ENCODE measurements around the gene REC8.

REC8 gene

GRCh38 chr14:24156840-24157239, 15.0 kb upstream of the REC8 start:
- no peaks in the 10 kb centered on the region for H3K27me3 ChIP-seq (ENCODE audit: insufficient read depth, low read length, poor library complexity)
- no peak overlapping the region for H2AFZ ChIP-seq (ENCODE audit: low read depth, low read length)
- H4K20me1 ChIP-seq (ENCODE audit: insufficient read depth, low read length): no peaks in the 10 kb centered on the region
- H3K4me1 ChIP-seq (ENCODE audit: insufficient read depth, low read length): peaks cover 15% of the 10 kb centered on the region
- no peak overlapping the region for H3K9ac ChIP-seq (ENCODE audit: low read depth, low read length)
- H3K27ac ChIP-seq (ENCODE audit: low read length): no peak overlapping the region
- DNase-seq: no peak
- no peak overlapping the region for H3K4me3 ChIP-seq (ENCODE audit: low read depth in 1 of 2, low read length in 2 of 2)
- TF ChIP-seq EZH2 (IDR thresholded peaks at IDR 0.05; ENCODE audit: borderline replicate concordance, low read depth, low read length, severe bottlenecking): no peak
- TF ChIP-seq, protein P1, sequence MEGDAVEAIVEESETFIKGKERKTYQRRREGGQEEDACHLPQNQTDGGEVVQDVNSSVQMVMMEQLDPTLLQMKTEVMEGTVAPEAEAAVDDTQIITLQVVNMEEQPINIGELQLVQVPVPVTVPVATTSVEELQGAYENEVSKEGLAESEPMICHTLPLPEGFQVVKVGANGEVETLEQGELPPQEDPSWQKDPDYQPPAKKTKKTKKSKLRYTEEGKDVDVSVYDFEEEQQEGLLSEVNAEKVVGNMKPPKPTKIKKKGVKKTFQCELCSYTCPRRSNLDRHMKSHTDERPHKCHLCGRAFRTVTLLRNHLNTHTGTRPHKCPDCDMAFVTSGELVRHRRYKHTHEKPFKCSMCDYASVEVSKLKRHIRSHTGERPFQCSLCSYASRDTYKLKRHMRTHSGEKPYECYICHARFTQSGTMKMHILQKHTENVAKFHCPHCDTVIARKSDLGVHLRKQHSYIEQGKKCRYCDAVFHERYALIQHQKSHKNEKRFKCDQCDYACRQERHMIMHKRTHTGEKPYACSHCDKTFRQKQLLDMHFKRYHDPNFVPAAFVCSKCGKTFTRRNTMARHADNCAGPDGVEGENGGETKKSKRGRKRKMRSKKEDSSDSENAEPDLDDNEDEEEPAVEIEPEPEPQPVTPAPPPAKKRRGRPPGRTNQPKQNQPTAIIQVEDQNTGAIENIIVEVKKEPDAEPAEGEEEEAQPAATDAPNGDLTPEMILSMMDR (IDR thresholded peaks at IDR 0.05; ENCODE audit: borderline replicate concordance, extremely low read depth, low read length, poor library complexity, severe bottlenecking): no peak
- peaks cover 69% of the 10 kb centered on the region for H3K36me3 ChIP-seq (ENCODE audit: insufficient read depth, low read length)
- H3K4me2 ChIP-seq (ENCODE audit: insufficient read depth, low read length): no peak overlapping the region
- H3K79me2 ChIP-seq (ENCODE audit: insufficient read depth, low read length): peaks cover 3% of the 10 kb centered on the region
- H3K9me3 ChIP-seq (ENCODE audit: insufficient read depth, low read length, severe bottlenecking): no peaks in the 10 kb centered on the region
- no peak for ATAC-seq (ENCODE audit: insufficient read depth, low read depth)

GRCh38 chr14:24157331-24157730, 14.5 kb upstream of the REC8 start:
- no peak for ATAC-seq (ENCODE audit: insufficient read depth, low read depth)
- no peaks in the 10 kb centered on the region for H3K9me3 ChIP-seq (ENCODE audit: insufficient read depth, low read length, severe bottlenecking)
- no peak overlapping the region for H3K9ac ChIP-seq (ENCODE audit: low read depth, low read length)
- no peak overlapping the region for H2AFZ ChIP-seq (ENCODE audit: low read depth, low read length)
- H3K79me2 ChIP-seq (ENCODE audit: insufficient read depth, low read length): peaks cover 8% of the 10 kb centered on the region
- no peak overlapping the region for H3K4me3 ChIP-seq (ENCODE audit: low read depth in 1 of 2, low read length in 2 of 2)
- no peaks in the 10 kb centered on the region for H3K27me3 ChIP-seq (ENCODE audit: insufficient read depth, low read length, poor library complexity)
- H3K36me3 ChIP-seq (ENCODE audit: insufficient read depth, low read length): peaks cover 69% of the 10 kb centered on the region
- no peaks in the 10 kb centered on the region for H4K20me1 ChIP-seq (ENCODE audit: insufficient read depth, low read length)
- no peak for DNase-seq
- no peak overlapping the region for H3K27ac ChIP-seq (ENCODE audit: low read length)
- TF ChIP-seq, protein P1 (IDR thresholded peaks at IDR 0.05; ENCODE audit: borderline replicate concordance, extremely low read depth, low read length, poor library complexity, severe bottlenecking): no peak
- TF ChIP-seq EZH2 (IDR thresholded peaks at IDR 0.05; ENCODE audit: borderline replicate concordance, low read depth, low read length, severe bottlenecking): no peak
- H3K4me2 ChIP-seq (ENCODE audit: insufficient read depth, low read length): no peak overlapping the region
- peaks cover 20% of the 10 kb centered on the region for H3K4me1 ChIP-seq (ENCODE audit: insufficient read depth, low read length)

DNA sequence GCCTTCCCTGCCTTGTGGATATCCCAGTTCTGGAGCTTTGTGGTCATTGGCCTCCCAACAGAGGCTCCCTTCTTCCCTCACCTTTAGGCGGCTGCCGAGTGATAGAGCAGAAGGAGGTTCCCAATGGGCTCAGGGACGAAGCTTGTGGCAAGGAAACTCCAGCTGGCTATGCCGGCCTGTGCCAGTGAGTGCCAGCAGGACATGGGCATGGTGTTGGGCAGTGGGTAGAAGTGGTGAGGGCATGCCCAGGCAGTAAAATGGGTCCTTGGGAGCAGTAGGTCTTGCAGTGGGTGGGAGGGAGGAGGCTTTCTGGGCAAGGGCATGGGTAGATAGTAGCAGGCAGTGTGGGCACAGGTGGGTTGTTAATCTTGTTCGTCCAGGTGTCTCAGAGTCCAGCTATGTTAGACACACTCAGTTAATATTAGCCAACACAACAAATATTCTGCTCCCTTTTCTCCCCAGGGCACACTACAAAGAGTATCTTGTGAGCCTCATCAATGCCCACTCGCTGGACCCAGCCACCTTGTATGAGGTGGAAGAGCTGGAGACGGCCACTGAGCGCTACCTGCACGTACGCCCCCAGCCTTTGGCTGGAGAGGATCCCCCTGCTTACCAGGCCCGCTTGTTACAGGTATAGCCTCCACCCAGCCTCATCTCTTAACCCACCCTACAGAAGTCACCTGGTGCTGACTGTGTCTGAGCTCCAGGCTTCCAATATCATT, 11.9 kb upstream of the REC8 start:
- Histone ChIP-seq H3K9ac (ENCODE audit: low read depth, low read length) (no peak overlapping the region), H3K4me3 (ENCODE audit: low read depth in 1 of 2, low read length in 2 of 2) (no peak overlapping the region), H3K79me2 (ENCODE audit: insufficient read depth, low read length) (peaks cover 9% of the 10 kb centered on the region), H3K9me3 (ENCODE audit: insufficient read depth, low read length, severe bottlenecking) (no peaks in the 10 kb centered on the region), H2AFZ (ENCODE audit: low read depth, low read length) (no peak overlapping the region), H3K4me1 (ENCODE audit: insufficient read depth, low read length) (peaks cover 23% of the 10 kb centered on the region), H3K27ac (ENCODE audit: low read length) (peak overlapping the region; percentile 58; the same call in 1 of the 2 replicates), H4K20me1 (ENCODE audit: insufficient read depth, low read length) (no peaks in the 10 kb centered on the region), H3K4me2 (ENCODE audit: insufficient read depth, low read length) (no peak overlapping the region), H3K27me3 (ENCODE audit: insufficient read depth, low read length, poor library complexity) (no peaks in the 10 kb centered on the region), H3K36me3 (ENCODE audit: insufficient read depth, low read length) (peaks cover 77% of the 10 kb centered on the region)
- TF ChIP-seq, protein P1 (IDR thresholded peaks at IDR 0.05; ENCODE audit: borderline replicate concordance, extremely low read depth, low read length, poor library complexity, severe bottlenecking): no peak
- TF ChIP-seq EZH2 (IDR thresholded peaks at IDR 0.05; ENCODE audit: borderline replicate concordance, low read depth, low read length, severe bottlenecking): no peak
- ATAC-seq (ENCODE audit: insufficient read depth, low read depth) (no peak), DNase-seq (no peak)

Data from DND-41 (cell line).